GM12878 (cell line): Measurements from ENCODE around the gene PSMB5. TPM values are rescaled to one million over a fixed set of nuclear protein-coding genes. Genes with fewer than 3 reads are reported as not detected.

Source experiments
- ATAC-seq: fragments of 200-7000 bp; cut with Tn5 transposase; 3 replicates; pipeline ENCODE4 v1.9.1; 2020; ENCODE audit warnings: mild to moderate bottlenecking, moderate library complexity
- BruUV-seq: library from RNA; stranded (reverse); fragments of 400-500 nt; replicated peaks from 2 replicates; lab custom pipeline; 2021; lab: Mats Ljungman, UMichigan
- CTCF ChIA-PET: fragments of 300-600 bp; sonication (Branson Sonifier 250); formaldehyde crosslinking; extraction: SDS; loops from one replicate; lab custom pipeline; 2021; ENCODE audit warnings: inconsistent platforms; lab: Yijun Ruan, JAX
- POLR2A ChIA-PET: fragments of 350-600 bp; formaldehyde crosslinking; extraction: SDS; loops from one replicate; lab custom pipeline; 2021; ENCODE audit warnings: inconsistent platforms; lab: Charles Lee
- RAD21 ChIA-PET: fragments of 300-600 bp; sonication (Branson Sonifier 250); formaldehyde crosslinking; loops from one replicate; lab custom pipeline; 2023; ENCODE audit warnings: antibody characterized with exemption; ENCODE audit not compliant: unreplicated experiment; lab: Charles Lee
- SMC1A ChIA-PET: fragments of 300-600 bp; sonication (Branson Sonifier 250); formaldehyde crosslinking; loops from one replicate; lab custom pipeline; 2023; ENCODE audit not compliant: unreplicated experiment, uncharacterized antibody; lab: Charles Lee
- DNase-seq: peaks from one replicate; pipeline ENCODE4 v3.0.0-alpha.2; 2011; ENCODE audit warnings: low read depth, low spot score
- FAIRE-seq: peaks from 3 replicates; lab custom pipeline; 2011; peaks lifted over from hg19 to GRCh38; lab: Jason Lieb, UNC
- H2AFZ ChIP-seq: 2 replicates; pipeline ENCODE4 v1.6.0; 2011; ENCODE audit warnings: low read depth, low read length, control low read depth; ENCODE audit not compliant: control insufficient read depth
- H3K27ac ChIP-seq: 2 replicates; pipeline ENCODE4 v1.5.1; 2011; ENCODE audit warnings: control low read depth; ENCODE audit not compliant: control insufficient read depth, insufficient read depth
- H3K27me3 ChIP-seq, 2 experiments: replicated peaks in 1 of 2; 2 replicates each; pipeline versions ENCODE4 v1.6.0 to v1.6.1; 2011; ENCODE audit warnings: low read length in 1 of 2; ENCODE audit not compliant: control insufficient read depth in 2 of 2, insufficient read depth in 2 of 2
- H3K36me3 ChIP-seq, 2 experiments: 2 replicates each; pipeline ENCODE4 v1.5.1; 2011; ENCODE audit warnings: low read length in 1 of 2; ENCODE audit not compliant: control insufficient read depth in 2 of 2, insufficient read depth in 2 of 2
- H3K4me1 ChIP-seq: 2 replicates; pipeline ENCODE4 v1.6.1; 2011; ENCODE audit warnings: mild to moderate bottlenecking, low read length, moderate library complexity, mixed read lengths; ENCODE audit not compliant: control insufficient read depth, insufficient read depth
- H3K4me2 ChIP-seq: 2 replicates; pipeline ENCODE4 v1.6.0; 2011; ENCODE audit warnings: control low read depth; ENCODE audit not compliant: control insufficient read depth, insufficient read depth
- H3K4me3 ChIP-seq: fragments of 200-600 bp; sonication (generic); 2 replicates; pipeline ENCODE4 v1.5.1; 2016
- H3K79me2 ChIP-seq: 2 replicates; pipeline ENCODE4 v1.6.0; 2011; ENCODE audit warnings: low read length; ENCODE audit not compliant: control insufficient read depth, insufficient read depth
- H3K9ac ChIP-seq: 2 replicates; pipeline ENCODE4 v1.8.0; 2011; ENCODE audit warnings: low read length, control low read depth, mixed read lengths; ENCODE audit not compliant: control insufficient read depth, insufficient read depth
- H3K9me3 ChIP-seq: replicated peaks from 3 replicates; pipeline ENCODE4 v1.5.1; 2011; ENCODE audit warnings: mild to moderate bottlenecking, low read length; ENCODE audit not compliant: control insufficient read depth, insufficient read depth
- H4K20me1 ChIP-seq: 2 replicates; pipeline ENCODE4 v1.6.0; 2011; ENCODE audit not compliant: control insufficient read depth, insufficient read depth
- BCL11A ChIP-seq: IDR thresholded peaks from 2 replicates; pipeline ENCODE4 v1.6.1; 2011; ENCODE audit warnings: low read depth, low read length
- POLR2A ChIP-seq: IDR thresholded peaks from 2 replicates; pipeline ENCODE4 v1.6.1; 2011; ENCODE audit warnings: low read depth, mild to moderate bottlenecking, low read length
- RAD51 ChIP-seq: fragments of 450-650 bp; IDR thresholded peaks from 2 replicates; pipeline ENCODE4 v1.6.1; 2016; ENCODE audit warnings: moderate library complexity, mild to moderate bottlenecking, inconsistent platforms
- SREBF2 ChIP-seq: IDR thresholded peaks from 2 replicates; pipeline ENCODE4 v1.6.1; 2012; ENCODE audit warnings: mild to moderate bottlenecking, low read length
- WGBS: methylation state at CpG from one replicate; pipeline ENCODE4 v1.1.6; 2016; ENCODE audit warnings: low lambda C conversion rate; ENCODE audit not compliant: insufficient replicate concordance, insufficient coverage; ENCODE audit errors: missing lambda C conversion rate; 5-methylcytosine and 5-hydroxymethylcytosine counted together
- in situ Hi-C: fragments of 300-500 bp; cut with MboI; formaldehyde crosslinking; loops from 9 replicates; pipeline ENCODE4 v1.14.3; 2018; ENCODE audit warnings: mixed read lengths
- intact Hi-C: fragments of 100-400 bp; cut with micrococcal nuclease; formaldehyde crosslinking; loops from one replicate; pipeline ENCODE4 v1.14.2; 2022; ENCODE audit not compliant: unreplicated experiment
- polyA plus RNA-seq, 11 experiments: library from polyadenylated mRNA; depleted of rRNA in 4 of 11; unstranded in 6 of 11; stranded (reverse) in 5 of 11; fragments of >200 nt; fragmentation: Nextera tagmentation in 4 of 11; fragmentation: Illumina TruSeq in 1 of 11; extraction: Ambion mirVana in 4 of 11; extraction: Trizol in 1 of 11; gene quantifications; 1 replicate in 1 of 11; 2 replicates in 10 of 11; pipeline versions ENCODE4 v1.2.1 to v1.2.3, GENCODE V29; 2011 to 2016; ENCODE audit warnings: inconsistent platforms in 2 of 11, missing spikeins in 2 of 11, low read depth in 1 of 11
- total RNA-seq, 4 experiments: library from RNA; depleted of rRNA in 3 of 4; stranded (reverse); fragments of >200 nt in 3 of 4; fragmentation: Illumina TruSeq in 1 of 4; extraction: Trizol in 1 of 4; gene quantifications; 2 replicates each; pipeline versions ENCODE4 v1.2.1 to v1.2.3, GENCODE V29; 2013 to 2021

PSMB5 gene
- total and polyA plus RNA-seq, 10 of the 15 experiments (the other 5 are each of a cell fraction or from before 2014, with no cell fraction given): 84.5 to 802 (median 144) TPM

DNA sequence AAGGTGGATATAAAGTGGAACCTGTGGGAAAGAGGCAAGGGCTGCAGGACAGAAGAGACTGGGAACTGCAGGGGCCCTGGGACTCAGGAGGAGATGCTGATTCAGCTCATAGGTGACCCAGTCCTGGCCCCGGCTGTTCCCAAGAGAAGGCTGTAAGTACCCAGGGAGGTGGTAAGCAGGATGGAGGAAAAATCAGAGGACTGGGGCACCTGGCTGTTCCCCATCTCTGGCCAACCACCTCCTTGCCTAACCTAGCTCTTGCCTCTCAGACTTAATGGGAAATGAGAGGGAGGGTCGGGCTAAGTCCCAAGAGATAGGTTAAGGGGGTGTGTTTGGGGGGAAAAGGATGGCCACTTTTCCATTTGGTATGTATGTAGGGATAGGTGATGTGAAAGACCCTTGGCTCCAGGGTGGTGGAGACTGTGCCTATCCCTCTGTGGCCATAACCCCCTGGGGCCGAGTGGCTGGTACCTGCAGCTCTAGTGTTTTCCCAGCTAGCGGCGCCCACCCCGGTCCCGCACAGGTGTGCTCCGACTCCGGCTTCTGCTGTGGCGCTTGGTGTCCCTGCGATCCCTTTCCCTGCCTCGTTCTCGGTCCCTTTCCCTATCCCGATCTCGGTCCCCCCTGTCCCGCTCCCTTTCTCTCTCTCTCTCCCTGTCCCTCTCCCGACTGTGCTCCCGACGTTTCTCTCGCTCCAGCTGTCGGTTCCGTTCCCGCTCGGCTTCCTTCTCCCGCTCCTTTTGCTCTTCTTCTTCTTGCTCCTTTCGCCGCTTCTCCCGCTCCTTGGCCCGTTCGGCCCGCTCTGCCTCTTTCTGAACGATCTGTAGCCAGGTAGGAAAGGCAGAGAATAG lies 24.2 kb upstream of the PSMB5 start:
- no peak overlapping the region for H3K27ac ChIP-seq
- peaks cover 24 to 29% of the 10 kb centered on the region in 2 experiments for H3K36me3 ChIP-seq
- intact Hi-C loops: loop anchor here (1.0 to 5.0 kb wide), 4 partner anchors 65 to 487 kb away; no protein-coding TSS in a partner anchor
- POLR2A ChIA-PET: interaction anchor here (0.6 to 2.0 kb wide), 10 partner anchors 14 to 85 kb away, joined by 3 to 12 read pairs (median 4); partner anchors contain the start of gene ACIN1
- no peak overlapping the region for H2AFZ ChIP-seq
- no peaks in the 10 kb centered on the region for H4K20me1 ChIP-seq
- H3K9ac ChIP-seq: no peak overlapping the region
- DNase-seq: no peak
- SMC1A ChIA-PET: interaction anchor here (0.7 to 8.7 kb wide), 16 partner anchors 8 to 124 kb away, joined by 3 to 156 read pairs (median 7); partner anchors contain the start of gene HAUS4
- H3K79me2 ChIP-seq: no peaks in the 10 kb centered on the region
- WGBS: 92% methylated on average over 24 of the region's 32 CpGs
- no peak for ATAC-seq
- TF ChIP-seq POLR2A (peak; percentile 28; the same call in 1 of the 2 replicates), BCL11A (no peak), SREBF2 (no peak), RAD51 (no peak)
- CTCF ChIA-PET: interaction anchor here (0.7 to 18.3 kb wide), 24 partner anchors 7 to 674 kb away, joined by 3 to 853 read pairs (median 6); partner anchors contain the start of genes ACIN1, AJUBA, C14orf119 and HAUS4
- H3K4me1 ChIP-seq: peaks cover 12% of the 10 kb centered on the region
- no peak overlapping the region for H3K4me3 ChIP-seq
- no peak overlapping the region for H3K4me2 ChIP-seq
- H3K9me3 ChIP-seq: no peaks in the 10 kb centered on the region
- H3K27me3 ChIP-seq: no peaks in the 10 kb centered on the region
- in situ Hi-C loops: no loop called here
- RAD21 ChIA-PET: interaction anchor here (0.6 to 10.8 kb wide), 15 partner anchors 10 to 270 kb away, joined by 3 to 224 read pairs (median 5); partner anchors contain the start of genes AJUBA, HAUS4 and PRMT5
- no peak for FAIRE-seq
- TSS peak; percentile 87 for BruUV-seq
